Thyroid gland (tissue), 4 donors: ENCODE measurements around the gene CDKN3.

ENCODE experiments used
- POLR2A ChIP-seq, 2 donors: fragments of 450-650 bp; IDR thresholded peaks; one replicate each; pipeline ENCODE4 v1.6.1; 2017; ENCODE audit warnings: antibody characterized with exemption in 2 of 2, mild to moderate bottlenecking in 2 of 2, moderate library complexity in 1 of 2
- TF ChIP-seq, protein P1 (sequence below), 6 experiments: fragments of 200-600 bp in 3 of 6; fragments of 450-650 bp in 3 of 6; sonication (generic) in 3 of 6; IDR thresholded peaks; one replicate each; pipeline ENCODE4 v1.5.1; 2016 to 2019; ENCODE audit warnings: antibody characterized with exemption in 6 of 6, mild to moderate bottlenecking in 2 of 6, inconsistent platforms in 1 of 6, moderate library complexity in 1 of 6

DNA sequence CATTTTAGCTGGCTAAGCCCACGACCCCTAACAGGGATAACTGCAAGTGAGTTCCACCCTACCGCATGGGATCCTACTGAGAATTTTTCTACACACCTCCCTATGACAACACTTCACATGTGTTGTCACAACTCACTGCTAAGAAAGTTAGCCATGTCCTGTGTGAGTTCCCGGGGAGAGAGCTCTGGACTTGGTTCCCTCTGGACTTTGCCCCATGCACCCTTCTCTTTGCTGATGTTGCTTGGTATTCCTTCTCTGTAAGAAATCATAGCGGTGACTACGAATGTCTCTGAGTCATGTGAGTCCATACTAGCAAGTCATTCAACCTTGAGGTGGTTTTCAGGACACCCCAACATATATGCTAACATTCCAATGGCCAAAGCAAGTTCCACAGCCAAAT is 9.5 kb upstream of the CDKN3 start:
- TF ChIP-seq, protein P1, sequence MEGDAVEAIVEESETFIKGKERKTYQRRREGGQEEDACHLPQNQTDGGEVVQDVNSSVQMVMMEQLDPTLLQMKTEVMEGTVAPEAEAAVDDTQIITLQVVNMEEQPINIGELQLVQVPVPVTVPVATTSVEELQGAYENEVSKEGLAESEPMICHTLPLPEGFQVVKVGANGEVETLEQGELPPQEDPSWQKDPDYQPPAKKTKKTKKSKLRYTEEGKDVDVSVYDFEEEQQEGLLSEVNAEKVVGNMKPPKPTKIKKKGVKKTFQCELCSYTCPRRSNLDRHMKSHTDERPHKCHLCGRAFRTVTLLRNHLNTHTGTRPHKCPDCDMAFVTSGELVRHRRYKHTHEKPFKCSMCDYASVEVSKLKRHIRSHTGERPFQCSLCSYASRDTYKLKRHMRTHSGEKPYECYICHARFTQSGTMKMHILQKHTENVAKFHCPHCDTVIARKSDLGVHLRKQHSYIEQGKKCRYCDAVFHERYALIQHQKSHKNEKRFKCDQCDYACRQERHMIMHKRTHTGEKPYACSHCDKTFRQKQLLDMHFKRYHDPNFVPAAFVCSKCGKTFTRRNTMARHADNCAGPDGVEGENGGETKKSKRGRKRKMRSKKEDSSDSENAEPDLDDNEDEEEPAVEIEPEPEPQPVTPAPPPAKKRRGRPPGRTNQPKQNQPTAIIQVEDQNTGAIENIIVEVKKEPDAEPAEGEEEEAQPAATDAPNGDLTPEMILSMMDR (IDR thresholded peaks at IDR 0.05): no peak
- TF ChIP-seq POLR2A (IDR thresholded peaks at IDR 0.05): no peak
